CD14-positive monocyte (primary cell): ENCODE measurements around the gene GLA. TPM values are rescaled to one million over a fixed set of nuclear protein-coding genes. Genes with fewer than 3 reads are reported as not detected.

Source experiments
- DNase-seq, 3 donors: peaks; one replicate each; pipeline ENCODE4 v3.0.0-alpha.2; 2011 to 2022
- H2AFZ ChIP-seq: 2 replicates; pipeline ENCODE4 v1.6.0; 2012; ENCODE audit warnings: mild to moderate bottlenecking, low read depth, low read length, inconsistent platforms; ENCODE audit not compliant: insufficient read depth, poor library complexity, severe bottlenecking
- H3K27ac ChIP-seq, 2 donors: 1 replicate in 1 of 2; 2 replicates in 1 of 2; pipeline ENCODE4 v1.5.1; 2012 to 2013; ENCODE audit warnings: low read length in 2 of 2, control low read depth in 1 of 2, inconsistent platforms in 1 of 2, low read depth in 1 of 2, mild to moderate bottlenecking in 1 of 2
- H3K27me3 ChIP-seq, 2 donors: one replicate each; pipeline versions ENCODE4 v1.6.0 to v1.6.1; 2011 to 2013; ENCODE audit warnings: low read length in 2 of 2; ENCODE audit not compliant: control insufficient read depth in 2 of 2, insufficient read depth in 2 of 2
- H3K36me3 ChIP-seq, 2 donors: replicated peaks in 1 of 2; 1 replicate in 1 of 2; 2 replicates in 1 of 2; pipeline versions ENCODE4 v1.5.1 to v1.6.1; 2012 to 2013; ENCODE audit warnings: low read length in 2 of 2, control low read depth in 1 of 2, inconsistent platforms in 1 of 2, mild to moderate bottlenecking in 1 of 2; ENCODE audit not compliant: insufficient read depth in 2 of 2, control insufficient read depth in 1 of 2
- H3K4me1 ChIP-seq, 2 donors: 1 replicate in 1 of 2; 2 replicates in 1 of 2; pipeline versions ENCODE4 v1.5.1 to v1.6.1; 2012 to 2013; ENCODE audit warnings: low read length in 2 of 2, control low read depth in 1 of 2, inconsistent platforms in 1 of 2, mild to moderate bottlenecking in 1 of 2, moderate library complexity in 1 of 2; ENCODE audit not compliant: insufficient read depth in 2 of 2, control insufficient read depth in 1 of 2
- H3K4me2 ChIP-seq: replicated peaks from 2 replicates; pipeline ENCODE3; 2012; ENCODE audit warnings: low read length, moderate library complexity, mild to moderate bottlenecking; ENCODE audit not compliant: poor library complexity, severe bottlenecking; ENCODE audit errors: extremely low read depth
- H3K4me3 ChIP-seq, 3 experiments: fragments of 200-600 bp in 1 of 3; sonication (generic) in 1 of 3; replicated peaks in 1 of 3; 1 replicate in 2 of 3; 2 replicates in 1 of 3; pipeline ENCODE4 v1.5.1; 2011 to 2013; ENCODE audit warnings: low read length in 3 of 3, mild to moderate bottlenecking in 3 of 3, control low read depth in 2 of 3, low read depth in 2 of 3, inconsistent platforms in 1 of 3, moderate library complexity in 1 of 3
- H3K79me2 ChIP-seq: 2 replicates; pipeline ENCODE4 v1.6.0; 2012; ENCODE audit warnings: mild to moderate bottlenecking, control low read depth, inconsistent platforms, low read length, moderate library complexity; ENCODE audit not compliant: insufficient read depth
- H3K9ac ChIP-seq: 2 replicates; pipeline ENCODE4 v1.6.0; 2017; ENCODE audit warnings: low read length, mild to moderate bottlenecking; ENCODE audit not compliant: insufficient read depth, poor library complexity, severe bottlenecking
- H3K9me3 ChIP-seq, 2 donors: replicated peaks in 1 of 2; 1 replicate in 1 of 2; 2 replicates in 1 of 2; pipeline versions ENCODE4 v1.5.1 to v1.6.1; 2012 to 2013; ENCODE audit warnings: low read length in 2 of 2, control low read depth in 1 of 2; ENCODE audit not compliant: control insufficient read depth in 1 of 2, insufficient read depth in 1 of 2
- H4K20me1 ChIP-seq: 2 replicates; pipeline ENCODE4 v1.6.0; 2012; ENCODE audit warnings: mild to moderate bottlenecking, low read length, control low read depth, moderate library complexity; ENCODE audit not compliant: insufficient read depth
- H3K27ac Mint-ChIP-seq, 7 donors: one replicate each; pipeline ENCODE4 v1.8.0; 2020; ENCODE audit warnings: mild to moderate bottlenecking in 7 of 7, mixed read lengths in 7 of 7, moderate library complexity in 6 of 7, inconsistent platforms in 2 of 7
- H3K27me3 Mint-ChIP-seq, 3 donors: one replicate each; pipeline ENCODE4 v1.8.0; 2021 to 2022; ENCODE audit warnings: low read depth in 3 of 3, mild to moderate bottlenecking in 3 of 3, mixed read lengths in 3 of 3, moderate library complexity in 3 of 3, inconsistent platforms in 1 of 3
- H3K36me3 Mint-ChIP-seq, 2 donors: one replicate each; pipeline ENCODE4 v1.8.0; 2020; ENCODE audit warnings: mixed read lengths in 2 of 2, inconsistent platforms in 1 of 2, mild to moderate bottlenecking in 1 of 2
- H3K4me1 Mint-ChIP-seq: one replicate; pipeline ENCODE4 v1.8.0; 2020; ENCODE audit warnings: mild to moderate bottlenecking, mixed read lengths
- H3K4me3 Mint-ChIP-seq, 2 donors: one replicate each; pipeline ENCODE4 v1.8.0; 2020; ENCODE audit warnings: mild to moderate bottlenecking in 2 of 2, mixed read lengths in 2 of 2, moderate library complexity in 1 of 2
- H3K9me3 Mint-ChIP-seq, 7 donors: one replicate each; pipeline ENCODE4 v1.8.0; 2020 to 2022; ENCODE audit warnings: mixed read lengths in 7 of 7, mild to moderate bottlenecking in 6 of 7, moderate library complexity in 6 of 7, inconsistent platforms in 2 of 7
- CTCF ChIP-seq: fragments of 200-600 bp; IDR thresholded peaks from one replicate; pipeline ENCODE4 v1.8.0; 2022; ENCODE audit warnings: antibody characterized with exemption, mild to moderate bottlenecking
- WGBS: methylation state at CpG from one replicate; pipeline ENCODE4 v1.1.5; 2013; ENCODE audit warnings: missing lambda C conversion rate; ENCODE audit not compliant: insufficient coverage; 5-methylcytosine and 5-hydroxymethylcytosine counted together
- intact Hi-C, 2 donors: fragments of 100-400 bp; cut with micrococcal nuclease; formaldehyde crosslinking; loops; one replicate each; pipeline versions ENCODE4 v1.15.0 to v1.15.1; 2023
- polyA plus RNA-seq, 3 donors: library from polyadenylated mRNA; depleted of rRNA in 1 of 3; unstranded in 2 of 3; stranded (reverse) in 1 of 3; fragments of 300-500 nt in 2 of 3; fragments of >200 nt in 1 of 3; fragmentation: Illumina TruSeq in 2 of 3; gene quantifications; 1 replicate in 2 of 3; 2 replicates in 1 of 3; pipeline ENCODE4 v1.2.3, GENCODE V29; 2012 to 2021

GLA gene
- polyA plus RNA-seq, 3 donors: 64.0 to 101 (median 80.0) TPM

- Mint-ChIP-seq H3K9me3 (peaks cover 0 to 9% (median 0%) of the 10 kb centered on the region in 7 donors), H3K27ac (peak overlapping the region; percentile 91 to 98 (median 94)), H3K4me1 (peaks cover 35% of the 10 kb centered on the region), H3K36me3 (no peaks in the 10 kb centered on the region), H3K27me3 (peaks cover 0 to 3% (median 0%) of the 10 kb centered on the region in 3 donors), H3K4me3 (peak overlapping the region; percentile 86 to 98)
- Histone ChIP-seq H3K27me3 (no peaks in the 10 kb centered on the region), H3K4me3 (peak overlapping the region; percentile 1 to 88 (median 82)), H3K4me1 (peaks cover 43 to 54% of the 10 kb centered on the region in 2 donors), H3K79me2 (peaks cover 50% of the 10 kb centered on the region), H3K9ac (peak overlapping the region; percentile 65), H3K36me3 (no peaks in the 10 kb centered on the region), H4K20me1 (peaks cover 5% of the 10 kb centered on the region), H3K9me3 (no peaks in the 10 kb centered on the region), H3K4me2 (peak overlapping the region; percentile 74), H3K27ac (peak overlapping the region; percentile 74 to 87), H2AFZ (peak overlapping the region; percentile 80)
- no CpG with 5 or more reads among the region's 6 CpGs for WGBS
- TF ChIP-seq CTCF: no peak
- no peak for DNase-seq
- intact Hi-C loops: no loop called here
These were observed 21.2 kb downstream of the GLA start for GRCh38 chrX:101386542-101386885.

GRCh38 chrX:101385795-101386541, 21.8 kb downstream of the GLA start, which contains the start of gene BTK:
TSS of gene BTK (minus strand) at chrX:101386191. CDS start at chrX:101375284, 10,907 bp downstream.
- peaks cover 41 to 52% of the 10 kb centered on the region in 2 donors for H3K4me1 ChIP-seq
- Mint-ChIP-seq H3K9me3 (peaks cover 0 to 6% (median 0%) of the 10 kb centered on the region in 7 donors), H3K4me3 (peak within 1 kb of the TSS; percentile 86 to 98), H3K36me3 (no peaks in the 10 kb centered on the region), H3K27ac (peak within 1 kb of the TSS; percentile 92 to 98 (median 95)), H3K4me1 (peaks cover 35% of the 10 kb centered on the region), H3K27me3 (peaks cover 0 to 3% (median 0%) of the 10 kb centered on the region in 3 donors)
- TF ChIP-seq CTCF: no peak
- peak; percentile 51 to 67 (median 62) for DNase-seq
- peaks cover 5% of the 10 kb centered on the region for H4K20me1 ChIP-seq
- H3K9me3 ChIP-seq: no peaks in the 10 kb centered on the region
- H3K27me3 ChIP-seq: no peaks in the 10 kb centered on the region
- WGBS: 3% methylated on average over 5 of the region's 9 CpGs
- peak within 1 kb of the TSS; percentile 74 to 87 for H3K27ac ChIP-seq
- intact Hi-C loops: no loop called here
- H2AFZ ChIP-seq: peak within 1 kb of the TSS; percentile 80
- H3K4me2 ChIP-seq: peak within 1 kb of the TSS; percentile 74
- no peaks in the 10 kb centered on the region for H3K36me3 ChIP-seq
- peak within 1 kb of the TSS; percentile 66 to 88 (median 82) for H3K4me3 ChIP-seq
- H3K79me2 ChIP-seq: peaks cover 50% of the 10 kb centered on the region
- peak within 1 kb of the TSS; percentile 65 for H3K9ac ChIP-seq
